Testis (tissue), 3 donors: ENCODE results near the gene GRIN2C. TPM values are rescaled to one million over a fixed set of nuclear protein-coding genes. Genes with fewer than 3 reads are reported as not detected.
A peak's percentile ranks its signal among the peaks of the same experiment; 100 is the strongest.

ENCODE experiments used
- DNase-seq: peaks from one replicate; pipeline ENCODE4 v3.0.0-alpha.2; 2019
- H3K27ac ChIP-seq, 2 donors: fragments of 200-600 bp; sonication (generic); one replicate each; pipeline ENCODE4 v1.5.1; 2019
- H3K27me3 ChIP-seq: fragments of 200-600 bp; sonication (generic); one replicate; pipeline ENCODE4 v1.5.1; 2019
- H3K36me3 ChIP-seq: fragments of 200-600 bp; sonication (generic); one replicate; pipeline ENCODE4 v1.5.1; 2017; ENCODE audit warnings: low read depth; ENCODE audit errors: missing control alignments
- H3K4me1 ChIP-seq: fragments of 200-600 bp; sonication (generic); one replicate; pipeline ENCODE4 v1.5.1; 2019
- H3K4me3 ChIP-seq, 2 donors: fragments of 200-600 bp; sonication (generic); one replicate each; pipeline ENCODE4 v1.5.1; 2017 to 2019
- H3K9me3 ChIP-seq: fragments of 200-600 bp; sonication (generic); one replicate; pipeline ENCODE4 v1.5.1; 2017
- CTCF ChIP-seq, 3 experiments: fragments of 450-650 bp in 2 of 3; fragments of 200-600 bp in 1 of 3; sonication (generic) in 1 of 3; IDR thresholded peaks; one replicate each; pipeline ENCODE4 v1.5.1; 2016 to 2019; ENCODE audit warnings: antibody characterized with exemption in 3 of 3, mild to moderate bottlenecking in 2 of 3, moderate library complexity in 1 of 3
- POLR2A ChIP-seq: fragments of 450-650 bp; IDR thresholded peaks from one replicate; pipeline ENCODE4 v1.6.1; 2017; ENCODE audit warnings: antibody characterized with exemption, mild to moderate bottlenecking, moderate library complexity
- WGBS, 2 donors: methylation state at CpG; one replicate each; pipeline ENCODE4 v1.1.5; 2018; 5-methylcytosine and 5-hydroxymethylcytosine counted together
- intact Hi-C: fragments of 100-400 bp; cut with DNase I; formaldehyde crosslinking; loops from one replicate; pipeline ENCODE4 v1.15.1; 2023; ENCODE audit warnings: low total_unique reads
- polyA plus RNA-seq: library from polyadenylated mRNA; stranded (reverse); fragments of 350-450 nt; fragmentation: Illumina TruSeq; extraction: RNeasy Lipid Tissue Mini Kit (QIAGEN cat#74804); gene quantifications from one replicate; pipeline ENCODE4 v1.2.3, GENCODE V29; 2014; ENCODE audit warnings: low read depth, low replicate concordance; ENCODE audit not compliant: insufficient read depth
- total RNA-seq, 2 donors: library from RNA; depleted of rRNA; stranded (reverse); fragments of >200 nt; gene quantifications; one replicate each; pipeline ENCODE4 v1.2.3, GENCODE V29; 2016

The GRIN2C gene
- total and polyA plus RNA-seq, 3 donors from 2014 or later = 7.7 to 20.8 (median 20.1) TPM

GRCh38 chr17:74856112-74856511 is 3.6 kb downstream of the GRIN2C start:
- 77 to 85% methylated on average over 7 of the region's 7 CpGs for WGBS, 2 donors
- Histone ChIP-seq H3K4me3 (no peak overlapping the region), H3K36me3 (no peaks in the 10 kb centered on the region), H3K9me3 (no peaks in the 10 kb centered on the region), H3K27me3 (no peaks in the 10 kb centered on the region), H3K27ac (no peak overlapping the region), H3K4me1 (peaks cover 4% of the 10 kb centered on the region)
- TF ChIP-seq POLR2A = no peak
- no peak for TF ChIP-seq CTCF (IDR thresholded peaks at IDR 0.05)
- intact Hi-C loops = loop anchor here (5.0 kb wide), 1 partner anchor 114 kb away; no protein-coding TSS in a partner anchor
- DNase-seq = peak; percentile 51

GRCh38 chr17:74855323-74855722 is 4.4 kb downstream of the GRIN2C start:
- intact Hi-C loops = loop anchor here (5.0 kb wide), 1 partner anchor 113 kb away; no protein-coding TSS in a partner anchor
- H3K9me3 ChIP-seq = no peaks in the 10 kb centered on the region
- H3K36me3 ChIP-seq = no peaks in the 10 kb centered on the region
- no peaks in the 10 kb centered on the region for H3K27me3 ChIP-seq
- H3K4me3 ChIP-seq = no peak overlapping the region
- 93% methylated on average over 4 of the region's 4 CpGs for WGBS, 2 donors
- H3K27ac ChIP-seq = no peak overlapping the region
- no peak for DNase-seq
- TF ChIP-seq CTCF (IDR thresholded peaks at IDR 0.05) (no peak), POLR2A (no peak)
- no peaks in the 10 kb centered on the region for H3K4me1 ChIP-seq

GRCh38 chr17:74854792-74855191 is 4.9 kb downstream of the GRIN2C start:
- intact Hi-C loops = loop anchor here (5.0 kb wide), 1 partner anchor 112 kb away; no protein-coding TSS in a partner anchor
- Histone ChIP-seq H3K9me3 (no peaks in the 10 kb centered on the region), H3K27me3 (no peaks in the 10 kb centered on the region), H3K36me3 (no peaks in the 10 kb centered on the region), H3K4me1 (no peaks in the 10 kb centered on the region), H3K27ac (no peak overlapping the region), H3K4me3 (no peak overlapping the region)
- WGBS, 2 donors = 83 to 89% methylated on average over 7 to 17 of the region's 17 CpGs
- TF ChIP-seq POLR2A = no peak
- no peak for TF ChIP-seq CTCF (IDR thresholded peaks at IDR 0.05)
- no peak for DNase-seq

GRCh38 chr17:74853669-74854068 is 6.0 kb downstream of the GRIN2C start:
- no peak overlapping the region for H3K4me3 ChIP-seq
- H3K4me1 ChIP-seq = no peaks in the 10 kb centered on the region
- H3K27me3 ChIP-seq = no peaks in the 10 kb centered on the region
- DNase-seq = no peak
- no peak for TF ChIP-seq CTCF (IDR thresholded peaks at IDR 0.05)
- no peak for TF ChIP-seq POLR2A
- whole genome bisulfite sequencing, 2 donors = 88 to 89% methylated on average over 8 of the region's 8 CpGs
- intact Hi-C loops = no loop called here
- no peaks in the 10 kb centered on the region for H3K36me3 ChIP-seq
- H3K27ac ChIP-seq = no peak overlapping the region
- H3K9me3 ChIP-seq = no peaks in the 10 kb centered on the region

GRCh38 chr17:74853048-74853397 is 6.7 kb downstream of the GRIN2C start:
- DNase-seq = no peak
- Histone ChIP-seq H3K4me1 (no peaks in the 10 kb centered on the region), H3K27ac (no peak overlapping the region), H3K36me3 (no peaks in the 10 kb centered on the region), H3K27me3 (no peaks in the 10 kb centered on the region), H3K9me3 (no peaks in the 10 kb centered on the region), H3K4me3 (peak overlapping the region; percentile 34 to 38)
- intact Hi-C loops = no loop called here
- WGBS, 2 donors = 32 to 41% methylated on average over 5 to 9 of the region's 9 CpGs
- TF ChIP-seq CTCF (IDR thresholded peaks at IDR 0.05) (no peak), POLR2A (no peak)
